ENCODE results near the gene DGKD. TPM values are rescaled to one million over a fixed set of nuclear protein-coding genes. Genes with fewer than 3 reads are reported as not detected.

The DGKD gene
- total and polyA plus RNA-seq, 9 of the 15 experiments (the other 6 are each of a cell fraction or from before 2014, with no cell fraction given), result 0.52 to 29.5 (median 10.6) TPM

GRCh38 chr2:233416199-233416598 lies 61.9 kb downstream of the DGKD start:
- no peak for FAIRE-seq
- Histone ChIP-seq H3K4me1 (replicated peaks in 1 of 2; ENCODE audit: control insufficient read depth in 2 of 2, insufficient read depth in 2 of 2, low read length in 2 of 2) (0 out of 5 replicates have a peak, but pooled peaks cover 0 to 4% of the 10 kb centered on the region in 2 experiments), H3K27me3 (ENCODE audit: control insufficient read depth in 2 of 2, insufficient read depth in 2 of 2, low read length in 2 of 2) (no peaks in the 10 kb centered on the region), H3K27ac (ENCODE audit: extremely low read depth, low read depth, low read length) (no peak overlapping the region), H4K20me1 (replicated peaks; ENCODE audit: control insufficient read depth, insufficient read depth, low read length) (no peaks in the 10 kb centered on the region), H3K79me2 (ENCODE audit: control insufficient read depth, insufficient read depth, low read length) (peaks cover 2% of the 10 kb centered on the region; the same call in 1 of the 3 replicates), H3K4me2 (ENCODE audit: insufficient read depth, low read length) (no peak overlapping the region), H3K4me3 (no peak overlapping the region), H2AFZ (ENCODE audit: low read depth, low read length) (no peak overlapping the region), H3K9me3 (replicated peaks; ENCODE audit: control insufficient read depth, insufficient read depth, low read depth, low read length) (peaks cover 2% of the 10 kb centered on the region; the same call in 1 of the 2 replicates), H3K9ac (ENCODE audit: insufficient read depth in 1 of 2, low read depth in 2 of 2, low read length in 2 of 2) (no peak overlapping the region), H3K9me1 (ENCODE audit: control insufficient read depth, insufficient read depth, low read length) (no peaks in the 10 kb centered on the region), H3K36me3 (ENCODE audit: control insufficient read depth, insufficient read depth, low read length) (0 out of 3 replicates have a peak, but pooled peaks cover 1% of the 10 kb centered on the region)
- intact Hi-C loops (cut with micrococcal nuclease) (no loop called here), in situ Hi-C loops (cut with MboI) (no loop called here)
- WGBS (ENCODE audit: insufficient coverage, low coverage, missing lambda C conversion rate), result 75% methylated on average over 3 of the region's 3 CpGs
- ChIA-PET CTCF (ENCODE audit: low intra/inter-chr PET ratio) (no interaction called here), POLR2A (interaction anchor here (0.6 to 1.4 kb wide), 4 partner anchors 8 to 387 kb away, joined by 3 to 5 read pairs (median 4); no protein-coding TSS in a partner anchor)
- ATAC-seq, result no peak
- BruUV-seq (replicated peaks), result no TSS peak
- DNase-seq (ENCODE audit: extremely low read depth in 1 of 4, low spot score in 3 of 4), result no peak
- no peak for TF ChIP-seq IRF2 (CRISPR knock-in tag; IDR thresholded peaks at IDR 0.05)
- TF ChIP-seq CBFA2T3 (IDR thresholded peaks at IDR 0.05), result no peak
- TF ChIP-seq ZBTB5 (IDR thresholded peaks at IDR 0.05), result no peak
- no peak for TF ChIP-seq YY1 (IDR thresholded peaks at IDR 0.05; ENCODE audit: borderline replicate concordance in 1 of 3, control insufficient read depth in 1 of 3, extremely low read depth in 1 of 3, insufficient read depth in 3 of 3, insufficient read length in 1 of 3, insufficient replicate concordance in 2 of 3, low read depth in 1 of 3, low read length in 2 of 3)
- TF ChIP-seq RHOXF2B (CRISPR knock-in tag; conservative IDR thresholded peaks at IDR 0.05), result no peak
- no peak for TF ChIP-seq ZNF57 (CRISPR knock-in tag; IDR thresholded peaks at IDR 0.05)
- no peak for TF ChIP-seq ZNF551 (CRISPR knock-in tag; IDR thresholded peaks at IDR 0.05)
- TF ChIP-seq ELF2 (CRISPR knock-in tag; IDR thresholded peaks at IDR 0.05), result no peak
- no peak for TF ChIP-seq SFPQ (IDR thresholded peaks at IDR 0.05; ENCODE audit: low read depth, low read length)
- TF ChIP-seq CBX3 (IDR thresholded peaks at IDR 0.05; ENCODE audit: borderline replicate concordance in 1 of 2, low read length in 2 of 2), result no peak
- no peak for TF ChIP-seq MYBL2 (IDR thresholded peaks at IDR 0.05; ENCODE audit: low read depth)
- no peak for TF ChIP-seq MYBL2 (CRISPR knock-in tag; IDR thresholded peaks at IDR 0.05; ENCODE audit: borderline replicate concordance)
- no peak for TF ChIP-seq MCM2 (IDR thresholded peaks at IDR 0.05; ENCODE audit: low read depth)
- TF ChIP-seq FOXJ2 (tag; IDR thresholded peaks at IDR 0.05), result no peak
- TF ChIP-seq SRSF1 (IDR thresholded peaks at IDR 0.05; ENCODE audit: low read depth, low read length), result no peak
- no peak for TF ChIP-seq ZNF830 (CRISPR knock-in tag; IDR thresholded peaks at IDR 0.05)
- no peak for TF ChIP-seq ZBTB49 (CRISPR knock-in tag; IDR thresholded peaks at IDR 0.05; ENCODE audit: borderline replicate concordance)
